Keratinocyte (primary cell): ENCODE measurements around the gene PDZRN4. TPM values are rescaled to one million over a fixed set of nuclear protein-coding genes. Genes with fewer than 3 reads are reported as not detected.

Source experiments
- DNase-seq: peaks from one replicate; pipeline ENCODE4 v3.0.0-alpha.2; 2011; ENCODE audit warnings: low read depth, missing footprints, low spot score
- FAIRE-seq: peaks from 2 replicates; lab custom pipeline; 2011; peaks lifted over from hg19 to GRCh38; lab: Jason Lieb, UNC
- H2AFZ ChIP-seq: 2 replicates; pipeline ENCODE4 v1.6.0; 2012; ENCODE audit warnings: low read length, control low read depth, inconsistent platforms; ENCODE audit not compliant: control insufficient read depth
- H3K27ac ChIP-seq: 2 replicates; pipeline ENCODE4 v1.5.1; 2011; ENCODE audit warnings: low read length; ENCODE audit not compliant: control insufficient read depth, insufficient read depth
- H3K27me3 ChIP-seq: 3 replicates; pipeline ENCODE4 v1.6.0; 2011; ENCODE audit warnings: low read length; ENCODE audit not compliant: control insufficient read depth, insufficient read depth; ENCODE audit errors: extremely low read depth
- H3K36me3 ChIP-seq, 2 experiments: 2 replicates in 1 of 2; 3 replicates in 1 of 2; pipeline ENCODE4 v1.5.1; 2011; ENCODE audit warnings: low read length in 2 of 2, mild to moderate bottlenecking in 1 of 2; ENCODE audit not compliant: control insufficient read depth in 2 of 2, insufficient read depth in 2 of 2; ENCODE audit errors: extremely low read depth in 1 of 2
- H3K4me1 ChIP-seq: 3 replicates; pipeline ENCODE4 v1.5.1; 2011; ENCODE audit warnings: low read length; ENCODE audit not compliant: control insufficient read depth, insufficient read depth; ENCODE audit errors: extremely low read depth
- H3K4me2 ChIP-seq: 3 replicates; pipeline ENCODE4 v1.6.0; 2011; ENCODE audit warnings: low read depth, low read length; ENCODE audit not compliant: control insufficient read depth, insufficient read depth; ENCODE audit errors: extremely low read depth
- H3K4me3 ChIP-seq, 3 experiments: fragments of 200-600 bp in 1 of 3; sonication (generic) in 1 of 3; 2 replicates in 2 of 3; 3 replicates in 1 of 3; pipeline ENCODE4 v1.5.1; 2011 to 2016; ENCODE audit warnings: low read length in 3 of 3, mild to moderate bottlenecking in 3 of 3, control low read depth in 2 of 3, inconsistent platforms in 1 of 3, low read depth in 1 of 3, mixed read lengths in 1 of 3, mixed run types in 1 of 3, moderate library complexity in 1 of 3; ENCODE audit not compliant: control insufficient read depth in 2 of 3, insufficient read depth in 2 of 3; ENCODE audit errors: extremely low read depth in 1 of 3
- H3K79me2 ChIP-seq: 2 replicates; pipeline ENCODE4 v1.6.0; 2012; ENCODE audit warnings: low read length; ENCODE audit not compliant: control insufficient read depth, insufficient read depth
- H3K9ac ChIP-seq: 3 replicates; pipeline ENCODE4 v1.6.0; 2011; ENCODE audit warnings: low read length; ENCODE audit not compliant: control insufficient read depth, insufficient read depth; ENCODE audit errors: extremely low read depth
- H3K9me1 ChIP-seq: 3 replicates; pipeline ENCODE4 v1.6.0; 2011; ENCODE audit warnings: low read length; ENCODE audit not compliant: control insufficient read depth, insufficient read depth; ENCODE audit errors: extremely low read depth
- H3K9me3 ChIP-seq: 2 replicates; pipeline ENCODE4 v1.5.1; 2012; ENCODE audit warnings: low read depth, low read length; ENCODE audit not compliant: control insufficient read depth
- H4K20me1 ChIP-seq: 3 replicates; pipeline ENCODE4 v1.6.0; 2011; ENCODE audit warnings: low read length; ENCODE audit not compliant: control insufficient read depth, insufficient read depth; ENCODE audit errors: extremely low read depth
- EZH2 ChIP-seq: IDR thresholded peaks from one replicate; pipeline ENCODE4 v1.6.1; 2012; ENCODE audit warnings: inconsistent platforms, mild to moderate bottlenecking, low read length, moderate library complexity
- dilution Hi-C: fragments of 300-500 bp; cut with MboI; formaldehyde crosslinking; loops from one replicate; pipeline ENCODE4 v1.7.0; 2020; ENCODE audit warnings: low sequenced_read_pairs; ENCODE audit not compliant: extremely low pct_ligation_motif_present
- polyA plus RNA-seq, 5 experiments: library from polyadenylated mRNA; depleted of rRNA in 3 of 5; stranded (reverse) in 3 of 5; stranded (forward) in 1 of 5; unstranded in 1 of 5; fragments of >200 nt; gene quantifications; 1 replicate in 1 of 5; 2 replicates in 3 of 5; 3 replicates in 1 of 5; pipeline versions ENCODE4 v1.2.1 to v1.2.3, GENCODE V29; 2011 to 2012; ENCODE audit warnings: missing spikeins in 2 of 5, low read depth in 1 of 5, low replicate concordance in 1 of 5
- TF ChIP-seq, protein P1 (sequence below), 3 experiments: IDR thresholded peaks in 1 of 3; conservative IDR thresholded peaks in 1 of 3; optimal IDR thresholded peaks in 1 of 3; 2 replicates in 2 of 3; 3 replicates in 1 of 3; pipeline versions ENCODE3 to v1.5.1; 2011; ENCODE audit warnings: low read length in 3 of 3, mild to moderate bottlenecking in 3 of 3, moderate library complexity in 2 of 3, control low read depth in 1 of 3, inconsistent platforms in 1 of 3; ENCODE audit not compliant: insufficient read depth in 2 of 3; ENCODE audit errors: extremely low read depth in 1 of 3

The PDZRN4 gene
- polyA plus RNA-seq, 1 donor (not counting 4 experiments of a cell fraction or from before 2014, with no cell fraction given), result not detected

GRCh38 chr12:41367726-41368405 is 179.7 kb downstream of the PDZRN4 start:
- H3K27me3 ChIP-seq, result no peaks in the 10 kb centered on the region
- no peaks in the 10 kb centered on the region for H3K9me3 ChIP-seq
- no peak for FAIRE-seq
- H2AFZ ChIP-seq, result no peak overlapping the region
- TF ChIP-seq EZH2, result no peak
- TF ChIP-seq, protein P1, sequence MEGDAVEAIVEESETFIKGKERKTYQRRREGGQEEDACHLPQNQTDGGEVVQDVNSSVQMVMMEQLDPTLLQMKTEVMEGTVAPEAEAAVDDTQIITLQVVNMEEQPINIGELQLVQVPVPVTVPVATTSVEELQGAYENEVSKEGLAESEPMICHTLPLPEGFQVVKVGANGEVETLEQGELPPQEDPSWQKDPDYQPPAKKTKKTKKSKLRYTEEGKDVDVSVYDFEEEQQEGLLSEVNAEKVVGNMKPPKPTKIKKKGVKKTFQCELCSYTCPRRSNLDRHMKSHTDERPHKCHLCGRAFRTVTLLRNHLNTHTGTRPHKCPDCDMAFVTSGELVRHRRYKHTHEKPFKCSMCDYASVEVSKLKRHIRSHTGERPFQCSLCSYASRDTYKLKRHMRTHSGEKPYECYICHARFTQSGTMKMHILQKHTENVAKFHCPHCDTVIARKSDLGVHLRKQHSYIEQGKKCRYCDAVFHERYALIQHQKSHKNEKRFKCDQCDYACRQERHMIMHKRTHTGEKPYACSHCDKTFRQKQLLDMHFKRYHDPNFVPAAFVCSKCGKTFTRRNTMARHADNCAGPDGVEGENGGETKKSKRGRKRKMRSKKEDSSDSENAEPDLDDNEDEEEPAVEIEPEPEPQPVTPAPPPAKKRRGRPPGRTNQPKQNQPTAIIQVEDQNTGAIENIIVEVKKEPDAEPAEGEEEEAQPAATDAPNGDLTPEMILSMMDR (optimal IDR thresholded peaks at IDR 0.05 in 1 of 3, IDR thresholded peaks at IDR 0.05 in 1 of 3, conservative IDR thresholded peaks at IDR 0.05 in 1 of 3; ENCODE audit: extremely low read depth in 1 of 3, insufficient read depth in 2 of 3, low read length in 3 of 3), result peak; percentile 38 to 49 (median 43)
- no peak overlapping the region for H3K4me2 ChIP-seq
- H3K27ac ChIP-seq, result no peak overlapping the region
- no peak overlapping the region for H3K4me3 ChIP-seq
- no peak overlapping the region for H3K9ac ChIP-seq
- no peaks in the 10 kb centered on the region for H3K9me1 ChIP-seq
- no peaks in the 10 kb centered on the region for H4K20me1 ChIP-seq
- no peaks in the 10 kb centered on the region for H3K36me3 ChIP-seq
- no peak for DNase-seq
- no peaks in the 10 kb centered on the region for H3K4me1 ChIP-seq
- dilution Hi-C loops, result no loop called here
- H3K79me2 ChIP-seq, result no peaks in the 10 kb centered on the region

- H2AFZ ChIP-seq, result no peak overlapping the region
- FAIRE-seq (no peak), DNase-seq (no peak)
- no peaks in the 10 kb centered on the region for H4K20me1 ChIP-seq
- no peak overlapping the region for H3K4me2 ChIP-seq
- no peaks in the 10 kb centered on the region for H3K9me3 ChIP-seq
- no peak overlapping the region for H3K27ac ChIP-seq
- TF ChIP-seq, protein P1 (optimal IDR thresholded peaks at IDR 0.05 in 1 of 3, IDR thresholded peaks at IDR 0.05 in 1 of 3, conservative IDR thresholded peaks at IDR 0.05 in 1 of 3; ENCODE audit: extremely low read depth in 1 of 3, insufficient read depth in 2 of 3, low read length in 3 of 3), result no peak
- TF ChIP-seq EZH2, result no peak
- no peaks in the 10 kb centered on the region for H3K9me1 ChIP-seq
- no peak overlapping the region for H3K9ac ChIP-seq
- no peaks in the 10 kb centered on the region for H3K4me1 ChIP-seq
- dilution Hi-C loops, result no loop called here
- H3K4me3 ChIP-seq, result no peak overlapping the region
- no peaks in the 10 kb centered on the region for H3K36me3 ChIP-seq
- H3K79me2 ChIP-seq, result no peaks in the 10 kb centered on the region
- H3K27me3 ChIP-seq, result no peaks in the 10 kb centered on the region
These were observed 192.8 kb downstream of the PDZRN4 start for GRCh38 chr12:41380878-41381277.
